ENCODE measurements around the gene WDR75.

The WDR75 gene

DNA sequence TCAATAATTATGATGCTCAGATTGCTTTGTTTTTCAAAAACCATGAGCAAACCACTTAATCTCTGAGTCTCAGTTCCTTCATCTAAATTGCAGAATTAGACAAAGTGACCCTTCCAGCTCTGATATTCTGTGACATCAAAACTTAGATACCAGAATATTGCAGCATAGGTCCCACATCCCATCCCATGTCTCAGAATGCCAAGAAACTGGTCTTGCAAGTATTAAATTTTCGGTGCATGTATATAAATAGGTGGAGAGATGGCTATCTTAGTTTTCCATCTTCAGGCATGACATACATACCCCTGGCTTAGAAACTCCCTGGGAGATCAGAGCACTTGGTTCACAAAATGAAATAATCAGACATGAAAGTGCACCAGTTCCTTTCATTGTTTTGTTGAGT, 39.8 kb downstream of the WDR75 start:
- no peak overlapping the region for H2AFZ ChIP-seq (ENCODE audit: low read depth)
- no peak overlapping the region for H3K4me3 ChIP-seq (IDR thresholded peaks at IDR 0.05; ENCODE audit: insufficient read depth, low read depth, low read length)
- peak overlapping the region; percentile 26; the same call in 1 of the 2 replicates for H3K4me2 ChIP-seq
- no peak overlapping the region for H3K27ac ChIP-seq
- no peaks in the 10 kb centered on the region for H3K27me3 ChIP-seq (ENCODE audit: insufficient read depth, low read depth)
- H3K36me3 ChIP-seq (ENCODE audit: insufficient read depth): no peaks in the 10 kb centered on the region
- H3K4me1 ChIP-seq (ENCODE audit: low read depth, poor library complexity, severe bottlenecking): peaks cover 41% of the 10 kb centered on the region
- H3K9ac ChIP-seq: no peak overlapping the region
- no peaks in the 10 kb centered on the region for H3K79me2 ChIP-seq (ENCODE audit: insufficient read depth, low read depth)
- H4K20me1 ChIP-seq (ENCODE audit: insufficient read depth): no peaks in the 10 kb centered on the region
- TF ChIP-seq, protein P1, sequence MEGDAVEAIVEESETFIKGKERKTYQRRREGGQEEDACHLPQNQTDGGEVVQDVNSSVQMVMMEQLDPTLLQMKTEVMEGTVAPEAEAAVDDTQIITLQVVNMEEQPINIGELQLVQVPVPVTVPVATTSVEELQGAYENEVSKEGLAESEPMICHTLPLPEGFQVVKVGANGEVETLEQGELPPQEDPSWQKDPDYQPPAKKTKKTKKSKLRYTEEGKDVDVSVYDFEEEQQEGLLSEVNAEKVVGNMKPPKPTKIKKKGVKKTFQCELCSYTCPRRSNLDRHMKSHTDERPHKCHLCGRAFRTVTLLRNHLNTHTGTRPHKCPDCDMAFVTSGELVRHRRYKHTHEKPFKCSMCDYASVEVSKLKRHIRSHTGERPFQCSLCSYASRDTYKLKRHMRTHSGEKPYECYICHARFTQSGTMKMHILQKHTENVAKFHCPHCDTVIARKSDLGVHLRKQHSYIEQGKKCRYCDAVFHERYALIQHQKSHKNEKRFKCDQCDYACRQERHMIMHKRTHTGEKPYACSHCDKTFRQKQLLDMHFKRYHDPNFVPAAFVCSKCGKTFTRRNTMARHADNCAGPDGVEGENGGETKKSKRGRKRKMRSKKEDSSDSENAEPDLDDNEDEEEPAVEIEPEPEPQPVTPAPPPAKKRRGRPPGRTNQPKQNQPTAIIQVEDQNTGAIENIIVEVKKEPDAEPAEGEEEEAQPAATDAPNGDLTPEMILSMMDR (conservative IDR thresholded peaks at IDR 0.05; ENCODE audit: low read depth, low read length): no peak

DNA sequence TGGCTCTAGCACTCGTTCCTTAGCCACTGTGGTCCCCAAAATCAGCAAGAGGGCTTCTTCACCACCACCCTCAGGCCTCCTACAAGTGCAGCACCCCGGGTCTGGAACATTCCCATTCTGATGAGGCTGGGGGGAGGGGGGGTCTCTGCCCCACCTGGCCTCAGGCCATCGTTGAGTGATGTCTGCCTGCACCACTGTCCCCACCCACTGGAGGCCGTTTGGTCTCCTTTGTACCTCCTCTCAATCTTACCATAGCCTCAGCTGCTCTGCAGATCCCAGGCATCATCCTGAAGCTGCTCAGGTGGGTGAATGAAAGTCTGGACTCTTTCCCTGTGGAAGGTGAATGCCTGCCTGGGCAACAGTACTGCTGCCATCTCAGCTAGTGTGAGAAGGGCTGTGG, 42.3 kb downstream of the WDR75 start:
- Histone ChIP-seq H3K27ac (no peak overlapping the region), H2AFZ (ENCODE audit: low read depth) (no peak overlapping the region), H3K79me2 (ENCODE audit: insufficient read depth, low read depth) (no peaks in the 10 kb centered on the region), H3K9ac (no peak overlapping the region), H4K20me1 (ENCODE audit: insufficient read depth) (no peaks in the 10 kb centered on the region), H3K4me3 (IDR thresholded peaks at IDR 0.05; ENCODE audit: insufficient read depth, low read depth, low read length) (no peak overlapping the region), H3K4me2 (no peak overlapping the region), H3K4me1 (ENCODE audit: low read depth, poor library complexity, severe bottlenecking) (peaks cover 27% of the 10 kb centered on the region), H3K36me3 (ENCODE audit: insufficient read depth) (no peaks in the 10 kb centered on the region), H3K27me3 (ENCODE audit: insufficient read depth, low read depth) (no peaks in the 10 kb centered on the region)
- TF ChIP-seq, protein P1 (conservative IDR thresholded peaks at IDR 0.05; ENCODE audit: low read depth, low read length): no peak

DNA sequence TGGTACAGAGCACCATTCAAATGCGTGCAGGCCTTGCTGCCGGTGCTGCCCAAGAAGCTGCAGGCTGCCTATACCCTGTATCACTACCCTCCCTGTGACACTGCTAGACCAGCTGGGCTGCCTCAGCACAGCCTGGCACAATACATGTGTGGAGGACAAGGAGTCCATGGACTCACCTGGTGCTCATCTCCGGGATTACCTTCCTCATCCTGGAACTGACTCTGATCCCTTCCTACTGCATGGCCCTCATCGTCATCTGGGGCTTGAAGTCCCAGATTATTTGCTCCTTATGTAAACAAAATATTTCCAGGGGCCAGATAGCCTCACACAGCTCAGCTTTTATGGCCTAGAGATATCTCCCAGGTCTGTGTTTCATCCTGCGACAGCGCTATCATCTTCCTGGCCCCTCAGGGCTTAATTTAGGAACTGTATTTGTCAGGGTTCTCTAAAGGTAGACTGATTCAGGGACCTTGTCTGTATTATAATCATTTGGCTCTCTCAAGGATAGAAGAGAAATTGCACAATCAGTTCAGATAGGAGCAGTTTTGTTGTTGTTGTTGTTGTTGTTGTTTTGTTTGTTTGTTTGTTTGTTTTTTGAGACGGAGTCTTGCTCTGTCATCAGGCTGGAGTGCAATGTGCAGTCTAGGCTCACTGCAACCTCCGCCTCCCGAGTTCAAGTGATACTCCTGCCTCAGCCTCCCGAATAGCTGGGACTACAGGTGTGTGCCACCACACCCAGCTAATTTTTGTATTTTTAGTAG, 42.9 kb downstream of the WDR75 start:
- H3K4me3 ChIP-seq (IDR thresholded peaks at IDR 0.05; ENCODE audit: insufficient read depth, low read depth, low read length): no peak overlapping the region
- H2AFZ ChIP-seq (ENCODE audit: low read depth): no peak overlapping the region
- no peak overlapping the region for H3K9ac ChIP-seq
- H4K20me1 ChIP-seq (ENCODE audit: insufficient read depth): no peaks in the 10 kb centered on the region
- H3K36me3 ChIP-seq (ENCODE audit: insufficient read depth): no peaks in the 10 kb centered on the region
- peaks cover 22% of the 10 kb centered on the region for H3K4me1 ChIP-seq (ENCODE audit: low read depth, poor library complexity, severe bottlenecking)
- no peak overlapping the region for H3K27ac ChIP-seq
- H3K27me3 ChIP-seq (ENCODE audit: insufficient read depth, low read depth): no peaks in the 10 kb centered on the region
- TF ChIP-seq, protein P1 (conservative IDR thresholded peaks at IDR 0.05; ENCODE audit: low read depth, low read length): no peak
- no peaks in the 10 kb centered on the region for H3K79me2 ChIP-seq (ENCODE audit: insufficient read depth, low read depth)
- no peak overlapping the region for H3K4me2 ChIP-seq

DNA sequence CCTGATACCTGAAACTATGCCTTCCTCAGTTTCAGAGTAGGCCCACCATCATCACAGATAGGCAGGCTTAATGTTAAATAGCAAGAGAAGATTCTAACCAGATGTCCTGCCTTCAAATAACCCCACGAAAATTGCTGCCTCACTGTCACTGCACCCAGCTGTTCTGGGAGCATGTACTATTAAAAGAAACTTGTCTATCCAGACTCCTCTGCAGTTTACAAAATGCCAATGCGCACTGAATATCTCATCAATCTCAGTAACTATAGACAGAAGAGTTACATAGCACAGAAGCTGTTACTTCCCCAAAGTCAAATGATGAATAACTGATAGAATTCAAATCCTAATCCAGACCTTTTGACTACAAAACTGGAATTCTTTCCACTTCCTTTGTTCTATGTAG, 43.9 kb downstream of the WDR75 start:
- H3K4me1 ChIP-seq (ENCODE audit: low read depth, poor library complexity, severe bottlenecking): peaks cover 12% of the 10 kb centered on the region
- H3K36me3 ChIP-seq (ENCODE audit: insufficient read depth): no peaks in the 10 kb centered on the region
- no peak overlapping the region for H3K4me3 ChIP-seq (IDR thresholded peaks at IDR 0.05; ENCODE audit: insufficient read depth, low read depth, low read length)
- no peaks in the 10 kb centered on the region for H3K79me2 ChIP-seq (ENCODE audit: insufficient read depth, low read depth)
- TF ChIP-seq, protein P1 (conservative IDR thresholded peaks at IDR 0.05; ENCODE audit: low read depth, low read length): no peak
- H3K9ac ChIP-seq: no peak overlapping the region
- H2AFZ ChIP-seq (ENCODE audit: low read depth): no peak overlapping the region
- H3K27ac ChIP-seq: no peak overlapping the region
- no peak overlapping the region for H3K4me2 ChIP-seq
- no peaks in the 10 kb centered on the region for H3K27me3 ChIP-seq (ENCODE audit: insufficient read depth, low read depth)
- no peaks in the 10 kb centered on the region for H4K20me1 ChIP-seq (ENCODE audit: insufficient read depth)
